OCI-LY1 (cell line): ENCODE measurements around the gene EEF1B2.
"Not testable (repeated sequence)": the region's sequence is repeated elsewhere in the genome, so short reads cannot be mapped to it uniquely, and the experiment has no call there.

Experiments
- H2AFZ ChIP-seq: fragments of 200-600 bp; sonication (generic), shearing (Covaris generic); 2 replicates; pipeline ENCODE4 v1.6.0; 2014; ENCODE audit warnings: antibody characterized with exemption, mild to moderate bottlenecking, low read length
- H3F3A ChIP-seq: fragments of 200-600 bp; sonication (generic), shearing (Covaris generic); 2 replicates; pipeline ENCODE4 v1.6.0; 2014; ENCODE audit warnings: mild to moderate bottlenecking, antibody characterized with exemption, low read length, moderate library complexity; ENCODE audit not compliant: insufficient read depth
- H3K27ac ChIP-seq: fragments of 200-600 bp; sonication (generic); 2 replicates; pipeline ENCODE4 v1.5.1; 2014; ENCODE audit warnings: low read length, mixed run types, mild to moderate bottlenecking, low read depth; ENCODE audit not compliant: poor library complexity, severe bottlenecking
- H3K27me3 ChIP-seq: fragments of 200-600 bp; sonication (generic); 2 replicates; pipeline ENCODE4 v1.6.0; 2014; ENCODE audit warnings: antibody characterized with exemption, mild to moderate bottlenecking, low read length, moderate library complexity; ENCODE audit not compliant: insufficient read depth
- H3K36me3 ChIP-seq: fragments of 200-600 bp; sonication (generic); 2 replicates; pipeline ENCODE4 v1.6.1; 2014; ENCODE audit warnings: mild to moderate bottlenecking, antibody characterized with exemption, low read length, moderate library complexity, mixed read lengths; ENCODE audit not compliant: insufficient read depth
- H3K4me1 ChIP-seq: fragments of 200-600 bp; sonication (generic); 2 replicates; pipeline ENCODE4 v1.5.1; 2014; ENCODE audit warnings: mild to moderate bottlenecking, low read length, moderate library complexity; ENCODE audit not compliant: insufficient read depth, severe bottlenecking
- H3K4me2 ChIP-seq: fragments of 200-600 bp; sonication (generic), shearing (Covaris generic); 2 replicates; pipeline ENCODE4 v1.6.1; 2014; ENCODE audit warnings: low read length
- H3K4me3 ChIP-seq: fragments of 200-600 bp; sonication (generic); 2 replicates; pipeline ENCODE4 v1.5.1; 2014; ENCODE audit warnings: low read length, low read depth, mild to moderate bottlenecking, mixed read lengths; ENCODE audit not compliant: poor library complexity, severe bottlenecking
- H3K79me2 ChIP-seq: fragments of 200-600 bp; shearing (Covaris generic); 2 replicates; pipeline ENCODE4 v1.6.1; 2016; ENCODE audit warnings: mixed run types, low read length, mixed read lengths; ENCODE audit not compliant: insufficient read depth
- H3K9ac ChIP-seq: fragments of 200-600 bp; sonication (generic), shearing (Covaris generic); 2 replicates; pipeline ENCODE4 v1.6.1; 2014; ENCODE audit warnings: mild to moderate bottlenecking, low read length, mixed read lengths
- H3K9me2 ChIP-seq: fragments of 200-600 bp; sonication (generic), shearing (Covaris generic); 2 replicates; pipeline ENCODE4 v1.6.1; 2014; ENCODE audit warnings: low read depth, mild to moderate bottlenecking, low read length, mixed read lengths
- H3K9me3 ChIP-seq: fragments of 200-600 bp; shearing (Covaris generic); 2 replicates; pipeline ENCODE4 v1.6.1; 2014; ENCODE audit warnings: low read length, mixed read lengths
- H4K20me1 ChIP-seq: fragments of 200-600 bp; sonication (generic), shearing (Covaris generic); 2 replicates; pipeline ENCODE4 v1.6.0; 2016; ENCODE audit warnings: mild to moderate bottlenecking, low read length; ENCODE audit not compliant: insufficient read depth
- CTCF ChIP-seq: fragments of 200-600 bp; sonication (generic), shearing (Covaris generic); IDR thresholded peaks from 2 replicates; pipeline ENCODE4 v1.5.1; 2017; ENCODE audit warnings: mild to moderate bottlenecking, antibody characterized with exemption, low read length, moderate library complexity, mixed read lengths
- EZH2 ChIP-seq: fragments of 200-600 bp; sonication (generic), shearing (Covaris generic); IDR thresholded peaks from 2 replicates; pipeline ENCODE4 v1.8.0; 2017; ENCODE audit warnings: borderline replicate concordance, mixed run types, mild to moderate bottlenecking, antibody characterized with exemption, low read length, moderate library complexity, mixed read lengths

EEF1B2 gene

GRCh38 chr2:206150631-206151030 lies 9.1 kb upstream of the EEF1B2 start:
- Histone ChIP-seq H3K4me2 (no peak overlapping the region), H3K9me2 (no peaks in the 10 kb centered on the region), H3K9me3 (no peaks in the 10 kb centered on the region), H3K4me1 (peaks cover 6% of the 10 kb centered on the region), H3K36me3 (peaks cover 73% of the 10 kb centered on the region), H2AFZ (no peak overlapping the region), H3K79me2 (peaks cover 22% of the 10 kb centered on the region), H3K27me3 (no peaks in the 10 kb centered on the region), H3K4me3 (no peak overlapping the region), H3K27ac (no peak overlapping the region), H3K9ac (no peak overlapping the region), H3F3A (no peaks in the 10 kb centered on the region; the same call in 1 of the 2 replicates), H4K20me1 (no peaks in the 10 kb centered on the region)
- no peak for TF ChIP-seq EZH2
- TF ChIP-seq CTCF = no peak

DNA sequence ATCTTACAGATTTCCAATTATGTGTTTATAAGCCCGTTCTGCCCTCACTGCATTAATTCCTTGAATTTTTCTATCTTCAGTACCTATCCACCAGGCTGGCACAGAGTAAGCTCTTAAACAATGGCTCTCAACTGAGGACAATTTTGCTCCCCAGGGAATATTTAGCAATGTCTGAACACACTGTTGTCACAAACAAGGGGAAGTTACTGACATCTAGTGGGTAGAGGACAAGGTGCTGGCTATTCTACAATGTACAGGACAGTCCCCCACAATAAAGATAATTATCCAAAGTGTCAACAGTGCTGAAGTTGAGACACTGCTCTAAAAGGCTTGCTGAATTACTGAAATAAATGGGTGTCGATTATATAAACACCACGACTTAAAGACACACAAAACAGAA lies 5.5 kb upstream of the EEF1B2 start:
- no peaks in the 10 kb centered on the region for H3K27me3 ChIP-seq
- no peak overlapping the region for H3K4me2 ChIP-seq
- peaks cover 52% of the 10 kb centered on the region for H3K79me2 ChIP-seq
- H3K4me3 ChIP-seq = no peak overlapping the region
- no peaks in the 10 kb centered on the region for H3K9me3 ChIP-seq
- H3K9me2 ChIP-seq = no peaks in the 10 kb centered on the region
- peaks cover 55% of the 10 kb centered on the region for H3K36me3 ChIP-seq
- no peak overlapping the region for H2AFZ ChIP-seq
- no peaks in the 10 kb centered on the region; the same call in 1 of the 2 replicates for H3F3A ChIP-seq
- peaks cover 20% of the 10 kb centered on the region for H3K4me1 ChIP-seq
- H3K9ac ChIP-seq = no peak overlapping the region
- no peaks in the 10 kb centered on the region for H4K20me1 ChIP-seq
- no peak for TF ChIP-seq EZH2
- peak; percentile 34; the same call in 1 of the 2 replicates for TF ChIP-seq CTCF
- no peak overlapping the region for H3K27ac ChIP-seq

DNA sequence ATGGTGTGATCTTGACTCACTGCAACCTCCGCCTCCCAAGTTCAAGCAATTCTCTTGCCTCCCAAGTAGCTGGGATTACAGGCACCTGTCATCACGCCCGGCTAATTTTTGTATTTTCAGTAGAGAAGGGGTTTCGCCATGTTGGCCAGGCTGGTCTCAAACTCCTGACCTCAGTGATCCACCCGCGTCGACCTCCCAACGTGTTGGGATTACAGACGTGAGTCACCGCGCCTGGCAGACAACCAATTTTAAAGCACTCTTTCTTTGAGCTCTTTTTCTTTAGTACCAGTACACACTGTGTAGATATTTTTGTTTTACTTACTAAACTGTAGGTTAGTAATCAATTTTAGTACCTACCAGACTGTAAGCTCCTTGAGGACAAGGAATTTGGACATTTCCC lies 2.7 kb upstream of the EEF1B2 start:
- not testable (repeated sequence) for H3K27me3 ChIP-seq, H3K4me2 ChIP-seq, H3K9me3 ChIP-seq, H3K9me2 ChIP-seq, H3K27ac ChIP-seq, H2AFZ ChIP-seq, H3K9ac ChIP-seq, H4K20me1 ChIP-seq, H3F3A ChIP-seq
- peak overlapping the region; percentile 88 for H3K4me3 ChIP-seq
- H3K79me2 ChIP-seq = peaks cover 60% of the 10 kb centered on the region
- H3K4me1 ChIP-seq = peaks cover 36% of the 10 kb centered on the region
- peaks cover 45% of the 10 kb centered on the region for H3K36me3 ChIP-seq

GRCh38 chr2:206158563-206159345 lies 941 bp upstream of the EEF1B2 start:
- no peaks in the 10 kb centered on the region for H4K20me1 ChIP-seq
- TF ChIP-seq EZH2 (no peak), CTCF (no peak)
- no peaks in the 10 kb centered on the region for H3K9me3 ChIP-seq
- no peak overlapping the region for H2AFZ ChIP-seq
- H3K27ac ChIP-seq = peak overlapping the region; percentile 67
- no peaks in the 10 kb centered on the region for H3K27me3 ChIP-seq
- H3K36me3 ChIP-seq = peaks cover 59% of the 10 kb centered on the region
- H3K4me1 ChIP-seq = peaks cover 40% of the 10 kb centered on the region
- H3F3A ChIP-seq = 0 out of 2 replicates have a peak, but pooled peaks cover 2% of the 10 kb centered on the region
- peaks cover 52% of the 10 kb centered on the region for H3K79me2 ChIP-seq
- H3K4me3 ChIP-seq = peak overlapping the region; percentile 88
- no peaks in the 10 kb centered on the region for H3K9me2 ChIP-seq
- H3K9ac ChIP-seq = peak overlapping the region; percentile 96
- peak overlapping the region; percentile 77 for H3K4me2 ChIP-seq
